Suppressor macrophage treated with lipopolysaccharide for 1 hour (primary cell): Measurements from ENCODE around the gene COMMD4.
"Not testable (repeated sequence)": the region's sequence is repeated elsewhere in the genome, so short reads cannot be mapped to it uniquely, and the experiment has no call there.

Source experiments
- DNase-seq, 3 donors: peaks; one replicate each; pipeline ENCODE4 v3.0.0-alpha.2; 2020 to 2022

COMMD4 gene

DNA sequence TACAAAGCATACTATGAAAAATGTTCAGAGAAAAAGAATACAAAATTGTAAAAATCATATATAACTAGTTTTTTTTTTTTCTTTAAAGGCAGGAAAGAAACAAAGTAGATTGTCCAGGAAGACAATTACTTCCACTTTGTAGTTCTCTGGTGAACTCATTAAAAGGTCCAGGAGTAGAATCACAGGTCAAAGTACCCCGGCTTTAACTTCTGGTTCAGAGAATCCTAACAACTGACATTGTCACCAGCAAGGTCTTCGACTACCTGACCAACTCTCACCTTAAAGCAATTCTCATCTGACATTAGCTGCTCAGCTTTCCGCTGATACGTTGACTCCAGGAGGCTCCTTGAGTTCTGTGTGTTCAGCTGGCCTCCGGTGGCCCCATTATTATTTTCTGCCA lies 48.1 kb downstream of the COMMD4 start:
- DNase-seq: not testable (repeated sequence)
